ENCODE results near the gene PTPRE. TPM values are rescaled to one million over a fixed set of nuclear protein-coding genes. Genes with fewer than 3 reads are reported as not detected.
A peak's percentile ranks its signal among the peaks of the same experiment; 100 is the strongest.

Gene PTPRE
- total RNA-seq, 1 experiment from 2014 or later = 7.9 TPM

DNA sequence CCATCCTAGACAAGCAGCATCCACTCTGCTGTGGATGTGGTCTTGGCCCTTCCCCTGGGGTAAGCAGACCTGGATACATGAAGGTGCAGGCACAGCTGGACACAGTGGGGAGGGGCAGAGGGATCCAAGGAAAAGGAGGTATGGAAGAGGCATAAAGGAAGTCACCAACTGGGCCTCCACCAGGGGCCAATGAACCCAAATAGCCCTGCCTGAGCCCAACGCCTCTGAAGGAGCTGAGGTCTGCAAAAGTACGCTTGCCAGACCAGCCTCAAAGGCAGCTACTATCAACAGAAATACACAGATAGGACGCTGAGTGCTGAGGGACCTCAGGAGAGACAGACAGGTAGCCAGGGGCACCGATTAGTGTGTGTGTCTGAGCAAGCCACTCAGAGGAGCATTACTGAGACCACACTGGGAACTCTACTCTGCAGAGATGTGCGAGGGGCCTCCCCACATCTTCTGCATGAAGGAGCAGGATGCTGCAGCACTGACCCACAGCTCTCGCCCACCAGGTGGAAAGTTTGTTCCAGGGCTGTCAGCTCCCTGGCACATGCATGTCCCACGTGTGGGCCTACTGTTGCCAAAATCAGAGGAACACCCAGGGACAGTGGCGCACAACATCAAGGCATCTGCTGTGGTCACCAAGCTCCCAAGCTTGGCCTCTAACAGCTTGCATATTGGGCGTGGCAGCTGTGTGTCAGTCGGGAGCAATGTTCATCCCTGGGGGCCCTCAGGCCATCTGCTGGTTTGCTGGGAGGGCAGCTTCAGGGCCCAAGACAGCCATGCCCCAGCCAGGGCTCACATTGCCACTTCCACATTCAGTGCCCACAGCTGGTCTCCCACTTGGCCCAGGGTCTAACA lies 179.3 kb downstream of the PTPRE start:
- no peaks in the 10 kb centered on the region for H3K36me3 ChIP-seq (ENCODE audit: low read depth)
- POLR2A ChIA-PET (ENCODE audit: unreplicated experiment) = no interaction called here
- no peak overlapping the region for H2AFZ ChIP-seq
- H3K79me2 ChIP-seq (ENCODE audit: low read depth) = no peaks in the 10 kb centered on the region
- H3K27me3 ChIP-seq (ENCODE audit: insufficient read depth, low read depth) = no peaks in the 10 kb centered on the region
- intact Hi-C loops (cut with micrococcal nuclease; ENCODE audit: unreplicated experiment) = no loop called here
- no peak for DNase-seq
- H3K4me3 ChIP-seq = no peak overlapping the region
- no TSS peak for BruUV-seq (replicated peaks)
- CTCF ChIA-PET = no interaction called here
- no peak overlapping the region for H3K4me2 ChIP-seq
- no peaks in the 10 kb centered on the region for H3K9me2 ChIP-seq (ENCODE audit: insufficient read depth)
- no peaks in the 10 kb centered on the region for H3F3A ChIP-seq (ENCODE audit: insufficient read depth, low read depth)
- TF ChIP-seq EZH2 (IDR thresholded peaks at IDR 0.05; ENCODE audit: low read depth) = no peak
- no peak for TF ChIP-seq CTCF (conservative IDR thresholded peaks at IDR 0.05)
- no peaks in the 10 kb centered on the region for H4K20me1 ChIP-seq (ENCODE audit: insufficient read depth)
- no peaks in the 10 kb centered on the region for H3K4me1 ChIP-seq (replicated peaks; ENCODE audit: insufficient read depth)
- H3K9me3 ChIP-seq (ENCODE audit: insufficient read depth, low read depth) = no peaks in the 10 kb centered on the region
- no peak overlapping the region for H3K27ac ChIP-seq

GRCh38 chr10:128087146-128087883 lies 180.4 kb downstream of the PTPRE start:
- TF ChIP-seq EZH2 (IDR thresholded peaks at IDR 0.05; ENCODE audit: low read depth) (no peak), CTCF (conservative IDR thresholded peaks at IDR 0.05) (no peak)
- Histone ChIP-seq H3K4me1 (replicated peaks; ENCODE audit: insufficient read depth) (no peaks in the 10 kb centered on the region), H3F3A (ENCODE audit: insufficient read depth, low read depth) (no peaks in the 10 kb centered on the region), H2AFZ (no peak overlapping the region), H3K79me2 (ENCODE audit: low read depth) (no peaks in the 10 kb centered on the region), H4K20me1 (ENCODE audit: insufficient read depth) (no peaks in the 10 kb centered on the region), H3K4me3 (no peak overlapping the region), H3K36me3 (ENCODE audit: low read depth) (no peaks in the 10 kb centered on the region), H3K27me3 (ENCODE audit: insufficient read depth, low read depth) (no peaks in the 10 kb centered on the region), H3K27ac (no peak overlapping the region), H3K4me2 (no peak overlapping the region), H3K9me2 (ENCODE audit: insufficient read depth) (no peaks in the 10 kb centered on the region), H3K9me3 (ENCODE audit: insufficient read depth, low read depth) (no peaks in the 10 kb centered on the region)
- ChIA-PET CTCF (no interaction called here), POLR2A (ENCODE audit: unreplicated experiment) (no interaction called here)
- intact Hi-C loops (cut with micrococcal nuclease; ENCODE audit: unreplicated experiment) = no loop called here
- DNase-seq = no peak
- no TSS peak for BruUV-seq (replicated peaks)

- POLR2A ChIA-PET (ENCODE audit: unreplicated experiment) = no interaction called here
- H3K27me3 ChIP-seq (ENCODE audit: insufficient read depth, low read depth) = no peaks in the 10 kb centered on the region
- intact Hi-C loops (cut with micrococcal nuclease; ENCODE audit: unreplicated experiment) = no loop called here
- H3K79me2 ChIP-seq (ENCODE audit: low read depth) = no peaks in the 10 kb centered on the region
- TF ChIP-seq EZH2 (IDR thresholded peaks at IDR 0.05; ENCODE audit: low read depth) (no peak), CTCF (conservative IDR thresholded peaks at IDR 0.05) (no peak; the same call in 1 of the 2 replicates)
- DNase-seq = peak in 1 of 2 experiments; percentile 35
- no peaks in the 10 kb centered on the region for H4K20me1 ChIP-seq (ENCODE audit: insufficient read depth)
- no peaks in the 10 kb centered on the region for H3K9me3 ChIP-seq (ENCODE audit: insufficient read depth, low read depth)
- H3K4me1 ChIP-seq (replicated peaks; ENCODE audit: insufficient read depth) = no peaks in the 10 kb centered on the region
- no TSS peak for BruUV-seq (replicated peaks)
- no peak overlapping the region for H3K4me3 ChIP-seq
- no peak overlapping the region for H3K27ac ChIP-seq
- no peaks in the 10 kb centered on the region for H3K9me2 ChIP-seq (ENCODE audit: insufficient read depth)
- no peak overlapping the region for H2AFZ ChIP-seq
- no peaks in the 10 kb centered on the region for H3F3A ChIP-seq (ENCODE audit: insufficient read depth, low read depth)
- CTCF ChIA-PET = no interaction called here
- no peaks in the 10 kb centered on the region for H3K36me3 ChIP-seq (ENCODE audit: low read depth)
- H3K4me2 ChIP-seq = no peak overlapping the region
These were observed 181.2 kb downstream of the PTPRE start for GRCh38 chr10:128087884-128088709.
